Daoy (cell line): ENCODE measurements around the gene FAM13B. TPM values are rescaled to one million over a fixed set of nuclear protein-coding genes. Genes with fewer than 3 reads are reported as not detected.
"Not testable (repeated sequence)": the region's sequence is repeated elsewhere in the genome, so short reads cannot be mapped to it uniquely, and the experiment has no call there.

Source experiments
- DNase-seq: peaks from one replicate; pipeline ENCODE4 v3.0.0-alpha.2; 2015; ENCODE audit warnings: low read depth
- total RNA-seq: library from RNA; depleted of rRNA; stranded (reverse); fragments of >200 nt; shearing (Covaris generic); gene quantifications from 2 replicates; pipeline ENCODE4 v1.2.3, GENCODE V29; 2014

FAM13B gene
- total RNA-seq, 1 experiment from 2014 or later: 10.3 TPM

- DNase-seq: no peak
Observed at GRCh38 chr5:137989419-137989818, 43.5 kb downstream of the FAM13B start.

- no peak for DNase-seq
Observed at GRCh38 chr5:137975208-137975607, 57.7 kb downstream of the FAM13B start.

DNA sequence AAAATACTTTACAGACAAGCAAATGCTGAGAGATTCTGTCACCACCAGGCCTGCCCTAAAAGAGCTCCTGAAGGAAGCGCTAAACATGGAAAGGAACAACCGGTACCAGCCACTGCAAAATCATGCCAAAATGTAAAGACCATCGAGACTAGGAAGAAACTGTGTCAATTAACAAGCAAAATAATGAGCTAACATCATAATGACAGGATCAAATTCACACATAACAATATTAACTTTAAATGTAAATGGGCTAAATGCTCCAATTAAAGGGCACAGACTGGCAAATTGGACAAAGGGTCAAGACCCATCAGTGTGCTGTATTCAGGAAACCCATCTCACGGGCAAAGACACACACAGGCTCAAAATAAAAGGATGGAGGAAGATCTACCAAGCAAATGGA lies 62.5 kb downstream of the FAM13B start:
- not testable (repeated sequence) for DNase-seq

DNA sequence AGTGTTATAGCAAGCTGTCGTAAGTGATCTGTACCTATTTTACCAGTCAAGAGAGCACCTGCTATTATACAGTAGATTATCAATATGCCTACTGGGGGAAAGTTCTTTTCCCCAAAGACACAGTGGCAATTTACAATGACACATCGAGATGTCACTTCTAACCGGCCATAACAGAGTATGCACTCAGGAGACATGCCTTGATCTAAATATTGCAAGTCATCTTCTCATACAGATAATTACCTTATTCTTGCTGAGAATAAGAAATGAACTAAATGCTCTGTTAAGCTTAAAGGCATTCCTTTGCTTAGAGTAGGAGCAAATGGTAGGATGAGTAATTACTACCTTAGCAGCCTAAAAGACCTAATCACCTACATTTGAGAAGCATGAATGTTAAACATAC lies 72.1 kb downstream of the FAM13B start:
- DNase-seq: no peak

DNA sequence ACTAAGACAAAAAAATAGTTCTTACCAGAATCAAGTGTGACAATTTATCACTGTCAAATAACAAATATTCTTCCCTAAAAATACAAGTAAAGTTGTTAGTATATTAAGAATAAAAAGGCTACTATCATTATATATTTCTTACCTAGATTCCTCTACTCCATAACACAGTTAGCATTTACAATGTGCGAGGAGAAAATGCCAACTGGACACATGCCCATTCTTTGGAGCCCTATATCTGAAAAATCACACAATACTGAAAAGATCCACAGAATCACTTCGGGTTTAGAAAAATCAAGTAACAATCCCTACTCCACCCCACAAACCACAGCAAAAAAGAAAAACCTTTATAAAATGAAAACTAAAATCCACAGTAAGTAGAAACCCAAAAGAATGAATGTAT lies 72.7 kb downstream of the FAM13B start:
- DNase-seq: no peak

DNA sequence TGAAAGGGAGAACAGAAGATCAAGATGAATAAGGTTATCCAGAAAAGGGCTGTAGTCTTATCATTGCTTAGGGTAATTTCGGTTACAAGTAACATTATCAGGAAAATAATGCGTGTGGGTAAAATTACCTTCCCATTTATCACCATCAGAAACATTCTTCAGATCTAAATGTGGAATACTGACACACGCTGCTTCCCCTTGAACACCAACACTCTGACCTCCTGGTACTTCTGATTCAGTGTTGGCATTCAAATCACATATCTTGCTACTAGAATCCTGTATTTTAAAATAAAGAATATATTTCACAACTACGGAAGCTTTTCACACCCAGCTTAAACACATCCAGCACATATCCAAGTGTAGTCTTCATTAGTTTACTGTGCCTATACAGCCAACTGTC lies 73.4 kb downstream of the FAM13B start:
- no peak for DNase-seq

GRCh38 chr5:137957948-137958347 lies 74.9 kb downstream of the FAM13B start:
- DNase-seq: no peak

DNA sequence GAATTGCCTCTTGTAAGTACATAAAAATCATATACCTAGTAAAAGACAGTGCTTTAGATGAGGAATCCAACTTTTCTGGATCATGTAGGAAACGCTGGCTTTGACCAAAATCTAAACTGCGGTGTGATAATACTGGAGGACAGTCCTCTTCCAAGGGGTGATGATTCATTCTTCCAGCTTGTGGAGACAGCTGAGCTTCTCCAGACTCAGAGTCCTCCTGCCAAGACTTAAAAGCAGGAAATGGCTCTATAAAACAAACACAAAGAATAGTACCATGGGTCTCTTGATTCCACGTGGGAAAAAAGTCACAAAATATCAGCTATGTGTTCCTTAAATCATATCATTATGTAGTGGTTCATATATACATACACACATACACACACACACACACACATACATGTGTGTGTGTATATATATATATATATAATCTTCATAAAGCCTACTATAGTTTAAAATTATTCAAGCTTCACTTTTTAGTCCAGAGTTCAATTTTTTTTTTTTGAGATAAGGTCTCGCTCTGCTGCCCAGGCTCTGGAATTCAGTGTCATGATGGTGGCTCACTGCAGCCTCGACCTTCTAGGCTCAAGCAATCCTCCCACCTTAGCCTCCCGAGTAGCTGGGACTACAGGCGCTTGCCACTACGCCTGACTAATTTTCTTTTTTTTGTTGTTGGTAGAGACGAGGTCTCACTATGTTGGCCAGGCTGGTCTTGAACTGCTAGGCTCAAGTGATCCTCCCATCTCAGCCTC lies 78.6 kb downstream of the FAM13B start:
- DNase-seq: peak; percentile 73

DNA sequence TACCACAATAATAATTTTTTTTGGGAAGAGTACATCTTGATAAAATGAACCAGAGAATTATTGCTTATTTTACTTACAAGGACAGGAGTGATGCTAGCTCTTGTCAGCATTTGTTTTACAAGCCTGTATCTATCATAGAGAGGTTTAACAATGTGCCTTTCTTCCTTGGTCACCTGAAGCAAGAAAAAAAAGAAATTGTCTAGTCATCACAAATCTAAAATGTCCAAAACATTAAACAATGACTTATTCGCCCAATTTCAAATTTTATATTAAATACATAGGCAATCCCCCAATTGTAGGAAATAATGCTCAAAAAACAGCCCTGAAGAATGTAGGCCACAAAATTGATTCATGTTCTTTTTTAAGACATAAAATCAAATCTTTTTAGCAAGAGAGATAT lies 87.1 kb downstream of the FAM13B start:
- DNase-seq: no peak

- DNase-seq: not testable (repeated sequence)
Observed at GRCh38 chr5:137944280-137944679, 88.6 kb downstream of the FAM13B start.

DNA sequence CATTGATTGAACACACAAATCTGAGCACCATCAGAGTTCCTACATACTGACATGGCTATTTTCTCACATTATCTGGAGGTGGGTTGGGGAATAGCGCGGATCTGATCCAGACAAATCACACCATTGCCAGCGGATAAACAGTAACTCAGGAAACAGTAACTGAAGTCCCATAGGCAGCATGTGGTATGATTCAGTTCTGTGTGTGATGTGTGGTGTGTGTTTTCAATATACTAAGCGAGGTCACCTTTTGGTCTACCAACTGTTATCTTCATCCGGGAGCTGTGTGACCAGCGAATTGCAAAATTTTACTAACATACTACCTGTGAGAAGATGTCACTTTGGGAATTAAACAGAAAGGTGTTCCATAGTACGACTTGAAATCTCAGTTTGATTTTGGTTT lies 93.5 kb downstream of the FAM13B start:
- no peak for DNase-seq

GRCh38 chr5:137938751-137939143 lies 94.1 kb downstream of the FAM13B start:
- DNase-seq: no peak

DNA sequence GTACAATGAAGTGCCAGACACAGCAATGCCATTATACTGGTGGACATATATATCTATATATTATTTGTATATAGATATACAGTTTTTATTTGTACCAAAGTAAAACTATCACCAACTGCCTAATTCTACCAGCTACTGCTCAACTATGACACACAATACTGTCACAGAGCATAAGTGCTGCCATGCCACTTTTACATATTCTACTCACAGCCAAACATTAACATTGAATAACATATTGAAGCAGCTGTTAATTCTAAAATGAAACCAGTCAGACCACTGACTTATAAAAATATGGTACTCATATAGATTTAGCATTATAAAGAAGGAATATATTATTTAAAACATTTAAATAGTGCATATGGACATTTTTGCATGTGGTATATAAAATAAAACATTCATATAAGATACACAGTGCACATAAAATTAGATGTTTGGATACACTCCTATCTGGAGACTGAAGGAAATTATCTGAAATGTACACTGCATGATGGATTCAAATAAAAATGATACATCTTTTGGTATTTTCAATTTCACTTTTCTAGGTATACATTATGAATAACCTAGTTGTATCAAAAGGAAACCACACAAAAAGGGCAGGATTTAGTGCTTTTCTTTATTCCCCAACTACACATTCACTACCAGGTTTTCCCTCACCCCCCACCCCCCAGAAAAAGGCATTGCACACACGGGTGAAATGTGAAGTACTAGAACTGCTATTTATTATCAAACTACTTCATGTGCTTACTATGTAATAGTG lies 94.7 kb downstream of the FAM13B start:
- DNase-seq: no peak

- DNase-seq: no peak
Observed at GRCh38 chr5:137935694-137936093, 97.2 kb downstream of the FAM13B start.

DNA sequence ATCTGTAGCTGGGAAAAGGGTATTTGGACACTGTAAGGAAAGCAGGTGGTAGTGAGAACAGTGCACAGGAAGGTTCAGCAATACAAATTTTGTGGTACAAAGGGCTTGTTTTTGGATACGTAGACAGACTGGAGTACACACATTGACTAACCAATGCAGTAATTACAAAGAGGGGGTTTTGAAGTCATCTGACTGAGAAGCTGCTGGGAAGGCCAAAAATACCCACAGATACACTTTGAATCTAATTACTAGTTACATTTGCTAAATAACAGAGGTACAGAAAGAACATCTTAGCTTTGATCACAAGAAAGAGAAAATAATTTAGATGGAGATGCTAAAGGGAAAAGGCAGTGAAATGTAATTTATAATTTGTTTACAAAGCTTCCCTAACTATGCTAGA lies 97.7 kb downstream of the FAM13B start:
- DNase-seq: no peak

DNA sequence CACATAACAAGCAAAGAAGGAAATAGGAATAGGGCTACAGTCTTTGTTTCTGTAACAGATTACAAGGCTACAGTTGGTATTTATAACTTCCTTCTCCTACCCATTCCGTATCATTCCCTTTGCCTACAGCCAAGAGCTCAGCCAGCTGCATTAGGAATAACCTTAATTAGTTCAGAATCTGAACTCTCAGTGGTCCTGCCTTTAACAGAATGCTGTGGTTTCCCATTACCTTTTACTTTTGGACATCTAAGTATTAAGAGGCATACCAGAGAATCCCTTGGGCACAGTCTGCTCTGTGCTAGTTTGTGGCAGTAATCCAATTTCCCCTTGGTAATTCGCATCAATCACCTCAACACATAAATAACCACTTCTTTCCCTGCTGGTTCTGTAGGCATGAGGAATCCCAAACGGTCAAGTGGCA lies 99.4 kb downstream of the FAM13B start:
- no peak for DNase-seq

DNA sequence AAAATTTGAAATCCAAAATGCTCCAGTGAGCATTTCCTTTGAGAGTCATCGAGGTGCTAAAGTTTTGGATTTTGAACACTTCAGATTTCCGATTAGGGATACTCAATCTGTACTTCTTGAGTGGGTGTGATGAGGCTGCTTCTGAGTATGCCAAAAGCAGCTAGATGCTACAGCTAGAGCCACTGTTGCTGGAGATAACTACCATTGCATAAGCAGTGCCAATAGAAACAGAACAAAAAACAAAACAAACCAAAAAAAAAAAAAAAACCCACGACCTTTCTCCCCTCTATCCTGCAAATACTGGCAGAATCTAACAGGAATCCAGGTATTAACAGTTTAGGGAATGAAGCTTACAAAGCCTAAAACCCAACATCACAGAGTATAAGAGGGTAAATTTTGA lies 100.1 kb downstream of the FAM13B start:
- no peak for DNase-seq

GRCh38 chr5:137923856-137924255 lies 109.0 kb downstream of the FAM13B start:
- no peak for DNase-seq

GRCh38 chr5:137921931-137922330 lies 110.9 kb downstream of the FAM13B start:
- peak; percentile 40 for DNase-seq

GRCh38 chr5:137916923-137917322 lies 116.0 kb downstream of the FAM13B start:
- no peak for DNase-seq

DNA sequence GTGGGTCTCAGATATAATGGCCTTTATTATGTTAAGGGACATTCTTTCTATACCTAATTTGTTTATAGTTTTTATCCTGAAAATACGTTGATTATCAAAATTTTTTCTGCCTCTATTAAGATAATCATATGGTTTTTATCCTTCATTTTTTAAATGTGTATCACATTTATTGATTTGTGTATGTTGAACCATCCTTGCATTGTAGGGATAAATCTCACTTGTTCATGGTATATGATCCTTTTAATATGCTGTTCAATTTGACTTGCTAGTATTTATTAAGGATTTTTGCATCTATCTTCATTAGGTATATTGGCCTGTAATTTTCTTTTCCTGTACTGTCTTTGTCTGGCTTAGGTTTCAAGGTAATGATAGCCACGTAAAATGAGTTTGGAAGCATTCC lies 118.1 kb downstream of the FAM13B start:
- DNase-seq: no peak

DNA sequence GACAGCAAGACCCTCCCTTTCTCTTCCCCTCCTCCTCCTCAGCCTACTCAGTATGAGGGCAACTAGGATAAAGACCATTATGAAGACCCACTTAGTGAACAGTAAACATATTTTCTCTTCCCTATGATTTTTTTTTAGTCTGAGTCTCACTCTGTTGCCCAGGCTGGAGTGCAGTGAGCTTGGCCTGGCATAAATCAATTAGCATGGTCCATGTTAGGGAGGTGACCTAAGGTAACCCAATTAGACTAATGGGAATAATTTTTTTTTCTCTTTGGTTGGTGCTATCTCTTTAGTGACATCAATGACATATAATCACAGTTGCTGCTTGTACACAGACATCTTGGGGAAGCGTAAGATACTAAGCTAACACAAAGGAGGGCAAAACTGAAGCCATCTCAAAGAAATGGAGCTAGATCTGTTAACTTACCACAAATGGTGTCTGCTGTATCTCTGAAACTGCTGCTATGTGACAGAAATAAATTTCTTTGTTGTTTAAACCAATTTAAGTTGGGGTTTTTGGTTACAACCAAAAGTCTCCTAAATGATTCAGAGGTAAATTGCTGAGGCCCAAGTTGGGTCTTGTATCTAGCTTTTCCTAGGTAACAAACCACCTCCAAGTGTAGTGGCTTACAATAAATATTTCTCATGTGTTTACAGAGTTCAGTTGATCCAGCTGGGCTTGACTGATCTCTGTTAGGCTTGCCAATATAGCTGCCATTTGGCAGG lies 130.3 kb downstream of the FAM13B start:
- no peak for DNase-seq
